GM10266 (cell line): ENCODE measurements around the gene CSDE1.
A peak's percentile ranks its signal among the peaks of the same experiment; 100 is the strongest.

Experiments
- DNase-seq: peaks from one replicate; pipeline ENCODE4 v3.0.0; 2012; ENCODE audit errors: extremely low spot score
- CTCF ChIP-seq: IDR thresholded peaks from 2 replicates; pipeline ENCODE4 v1.5.1; 2012; ENCODE audit warnings: mild to moderate bottlenecking, low read depth; ENCODE audit not compliant: control insufficient read depth, insufficient read depth; ENCODE audit errors: missing control alignments

Gene CSDE1

DNA sequence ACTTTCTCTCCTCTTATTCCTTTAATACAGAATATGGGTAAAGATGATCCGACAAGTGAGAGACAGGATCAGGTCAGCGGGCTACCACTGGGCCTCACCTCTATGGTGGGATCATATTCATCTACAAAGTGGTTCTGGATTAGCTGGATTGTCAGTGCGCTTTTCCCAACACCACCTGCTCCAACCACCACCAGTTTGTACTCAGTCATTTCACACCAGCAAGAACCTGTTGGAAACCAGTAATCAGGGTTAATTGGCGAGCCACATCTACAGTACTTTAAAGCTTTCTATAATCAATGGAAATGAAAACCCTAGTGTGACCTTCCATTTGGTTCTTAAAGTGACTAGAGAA, 41.9 kb downstream of the CSDE1 start:
- TF ChIP-seq CTCF = no peak
- DNase-seq = no peak

GRCh38 chr1:114712977-114713376, 44.8 kb downstream of the CSDE1 start:
- no peak for DNase-seq
- no peak for TF ChIP-seq CTCF

DNA sequence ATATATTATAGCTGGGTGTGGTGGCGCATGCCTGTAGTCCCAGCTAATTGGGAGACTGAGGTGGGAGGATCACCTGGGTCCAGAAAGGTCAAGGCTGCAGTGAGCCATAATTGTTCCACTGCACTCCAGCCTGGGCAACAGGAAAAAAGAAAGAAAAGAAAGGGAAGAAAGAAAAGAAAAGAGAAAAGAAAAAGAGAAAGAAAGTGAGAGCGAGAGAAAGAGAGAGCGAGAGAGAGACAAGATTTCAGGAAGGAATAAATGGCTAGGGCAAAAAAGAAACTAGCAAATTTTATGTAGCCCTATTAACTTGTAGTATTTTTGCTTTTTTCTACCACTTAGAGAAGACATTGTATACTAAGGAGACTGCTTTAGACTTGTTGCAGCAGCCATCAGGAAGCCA, 47.4 kb downstream of the CSDE1 start:
- no peak for DNase-seq
- no peak for TF ChIP-seq CTCF

DNA sequence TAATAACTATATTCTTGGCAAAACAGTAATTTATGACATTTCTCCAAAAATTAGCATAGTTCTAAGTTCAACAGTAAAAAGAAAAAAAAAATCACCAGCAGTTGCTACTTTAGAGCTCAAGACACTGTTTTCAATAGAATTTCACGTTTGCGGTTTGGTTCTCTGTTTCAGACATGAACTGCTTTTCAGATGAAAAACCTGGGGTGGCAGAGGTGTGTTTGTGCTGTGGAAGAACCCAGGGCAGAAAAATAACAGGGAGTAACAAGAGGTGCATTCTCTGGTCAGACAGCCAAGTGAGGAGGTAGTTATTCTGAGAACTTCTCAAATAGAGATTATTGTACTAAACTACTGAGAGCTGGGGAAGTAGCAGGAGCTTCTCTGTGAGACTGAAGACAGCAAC, 50.2 kb downstream of the CSDE1 start:
- no peak for DNase-seq
- no peak for TF ChIP-seq CTCF

DNA sequence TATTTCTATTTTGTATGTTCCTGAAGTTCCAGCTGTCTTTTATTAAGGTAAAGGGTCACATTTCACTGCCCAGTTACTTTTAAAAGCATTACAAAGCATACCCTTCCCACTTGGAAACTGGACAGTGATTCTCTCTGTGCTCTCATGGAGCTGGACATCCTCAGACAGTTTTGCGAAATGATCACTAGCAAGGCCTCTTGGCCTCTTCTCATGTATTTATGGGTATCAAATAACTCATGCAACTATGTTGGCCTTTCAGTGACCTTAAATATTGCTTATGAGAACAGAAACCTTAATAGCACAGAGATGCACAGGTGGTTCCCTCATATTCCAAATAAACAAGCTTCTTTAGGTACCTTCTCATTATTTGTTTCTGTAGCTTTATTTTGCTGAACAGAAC, 54.5 kb downstream of the CSDE1 start:
- DNase-seq = no peak
- no peak for TF ChIP-seq CTCF

DNA sequence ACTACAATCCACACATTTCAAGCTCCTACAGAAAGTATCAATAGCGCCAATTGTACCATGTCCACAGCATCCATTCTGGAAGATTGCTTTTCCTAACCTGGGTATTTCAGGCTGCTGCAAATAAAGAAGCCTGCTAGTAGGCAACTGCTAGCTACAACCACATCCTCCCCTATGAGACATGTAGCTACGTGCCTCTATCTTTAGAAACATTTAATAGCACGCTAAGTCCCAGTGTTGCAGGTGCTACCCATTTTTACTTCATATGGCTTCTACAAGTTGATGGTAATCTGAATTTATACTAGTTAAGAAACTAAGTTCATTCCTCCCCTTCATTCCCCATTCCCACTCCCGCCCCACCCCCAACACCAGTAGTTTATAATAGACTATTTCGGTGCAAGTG, 55.0 kb downstream of the CSDE1 start:
- peak; percentile 27 for DNase-seq
- no peak for TF ChIP-seq CTCF

GRCh38 chr1:114701931-114702330, 55.9 kb downstream of the CSDE1 start:
- TF ChIP-seq CTCF = no peak
- DNase-seq = no peak
